SU-DHL-6 (cell line): ENCODE measurements around the gene C6orf15.

ENCODE experiments used
- H2AFZ ChIP-seq: fragments of 200-600 bp; sonication (generic); 2 replicates; pipeline ENCODE4 v1.6.1; 2014; ENCODE audit warnings: low read depth, mild to moderate bottlenecking, moderate library complexity, mixed read lengths, antibody characterized with exemption, low read length; ENCODE audit not compliant: severe bottlenecking
- H3F3A ChIP-seq: fragments of 200-600 bp; shearing (Covaris generic); 2 replicates; pipeline ENCODE4 v1.6.0; 2016; ENCODE audit warnings: antibody characterized with exemption, mild to moderate bottlenecking; ENCODE audit not compliant: insufficient read depth
- H3K27ac ChIP-seq: fragments of 200-600 bp; sonication (generic); 2 replicates; pipeline ENCODE4 v1.5.1; 2016; ENCODE audit warnings: low read depth, mild to moderate bottlenecking, low read length, moderate library complexity, mixed read lengths
- H3K27me3 ChIP-seq: fragments of 200-600 bp; sonication (generic), shearing (Covaris generic); 2 replicates; pipeline ENCODE4 v1.6.0; 2014; ENCODE audit warnings: mild to moderate bottlenecking, low read length
- H3K36me3 ChIP-seq: fragments of 200-600 bp; sonication (generic); 2 replicates; pipeline ENCODE4 v1.6.1; 2014; ENCODE audit warnings: mild to moderate bottlenecking, low read length, mixed read lengths
- H3K4me2 ChIP-seq: fragments of 300-600, 200-600 bp; shearing (Covaris generic), sonication (generic); 2 replicates; pipeline ENCODE4 v1.6.0; 2014; ENCODE audit warnings: low read length, low read depth, mild to moderate bottlenecking; ENCODE audit not compliant: poor library complexity, severe bottlenecking
- H3K4me3 ChIP-seq: fragments of 200-600 bp; sonication (generic); 2 replicates; pipeline ENCODE4 v1.5.1; 2014; ENCODE audit warnings: antibody characterized with exemption, low read length, mild to moderate bottlenecking, mixed read lengths; ENCODE audit not compliant: insufficient read depth, poor library complexity, severe bottlenecking
- H3K79me2 ChIP-seq: fragments of 200-600 bp; sonication (generic); 2 replicates; pipeline ENCODE4 v1.6.1; 2014; ENCODE audit warnings: mild to moderate bottlenecking, low read length, moderate library complexity; ENCODE audit not compliant: insufficient read depth
- H3K9ac ChIP-seq: fragments of 200-600 bp; sonication (generic); 2 replicates; pipeline ENCODE4 v1.7.0; 2014; ENCODE audit warnings: mild to moderate bottlenecking, low read length
- H3K9me2 ChIP-seq: fragments of 200-600 bp; sonication (generic); replicated peaks from 2 replicates; pipeline ENCODE4 v1.6.1; 2014; ENCODE audit warnings: low read length; ENCODE audit not compliant: insufficient read depth
- H3K9me3 ChIP-seq: fragments of 200-600 bp; sonication (generic); 2 replicates; pipeline ENCODE4 v1.6.1; 2014; ENCODE audit warnings: low read length, mixed read lengths; ENCODE audit not compliant: insufficient read depth
- H4K20me1 ChIP-seq: fragments of 200-600 bp; sonication (generic); 2 replicates; pipeline ENCODE4 v1.6.1; 2014; ENCODE audit warnings: low read depth, mild to moderate bottlenecking, antibody characterized with exemption, low read length, moderate library complexity, mixed read lengths
- EZH2phosphoT487 ChIP-seq: fragments of 200-600 bp; sonication (generic), shearing (Covaris generic); conservative IDR thresholded peaks from 2 replicates; pipeline ENCODE4 v1.6.1; 2018; ENCODE audit warnings: mild to moderate bottlenecking, antibody characterized with exemption, low read length, moderate library complexity, mixed read lengths
- TF ChIP-seq, protein P1 (sequence below): fragments of 200-600 bp; sonication (generic); IDR thresholded peaks from one replicate; pipeline ENCODE4 v1.5.1; 2017; ENCODE audit warnings: antibody characterized with exemption, mild to moderate bottlenecking, low read length, moderate library complexity; ENCODE audit not compliant: insufficient read depth, poor library complexity, severe bottlenecking

The C6orf15 gene

DNA sequence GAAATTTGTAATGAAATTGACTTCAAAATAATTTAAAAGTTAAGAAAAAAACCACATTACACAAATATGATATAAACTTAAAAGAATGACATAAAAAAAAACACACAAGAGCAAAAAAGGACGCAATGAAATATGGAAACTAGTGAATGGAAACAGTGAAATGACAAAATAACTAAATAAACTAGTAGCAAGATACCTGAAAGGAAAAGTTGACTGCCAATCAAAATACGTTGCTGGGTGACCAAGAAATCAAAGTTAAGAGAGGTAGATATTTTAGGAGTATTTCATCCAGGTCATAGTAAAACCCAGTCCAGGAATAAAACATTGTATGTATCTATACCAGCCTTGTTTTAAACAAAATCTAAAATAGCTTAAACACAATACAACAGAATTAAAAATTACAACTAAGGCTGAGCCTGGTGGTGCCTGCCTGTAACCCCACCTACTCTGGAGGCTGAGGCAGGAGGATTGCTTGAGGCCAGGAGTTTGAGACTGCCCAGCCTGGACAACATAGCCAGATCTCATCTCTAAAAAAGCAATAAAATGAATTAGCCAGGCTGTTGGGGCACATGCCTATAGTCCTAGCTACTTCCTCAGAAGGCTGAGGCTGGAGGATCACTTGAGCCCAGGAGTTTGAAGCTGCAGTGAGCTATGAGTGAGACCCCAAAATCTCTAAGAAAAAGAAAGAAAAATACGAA is 22.0 kb downstream of the C6orf15 start:
- Histone ChIP-seq H2AFZ (no peak overlapping the region), H3K27me3 (no peaks in the 10 kb centered on the region)

DNA sequence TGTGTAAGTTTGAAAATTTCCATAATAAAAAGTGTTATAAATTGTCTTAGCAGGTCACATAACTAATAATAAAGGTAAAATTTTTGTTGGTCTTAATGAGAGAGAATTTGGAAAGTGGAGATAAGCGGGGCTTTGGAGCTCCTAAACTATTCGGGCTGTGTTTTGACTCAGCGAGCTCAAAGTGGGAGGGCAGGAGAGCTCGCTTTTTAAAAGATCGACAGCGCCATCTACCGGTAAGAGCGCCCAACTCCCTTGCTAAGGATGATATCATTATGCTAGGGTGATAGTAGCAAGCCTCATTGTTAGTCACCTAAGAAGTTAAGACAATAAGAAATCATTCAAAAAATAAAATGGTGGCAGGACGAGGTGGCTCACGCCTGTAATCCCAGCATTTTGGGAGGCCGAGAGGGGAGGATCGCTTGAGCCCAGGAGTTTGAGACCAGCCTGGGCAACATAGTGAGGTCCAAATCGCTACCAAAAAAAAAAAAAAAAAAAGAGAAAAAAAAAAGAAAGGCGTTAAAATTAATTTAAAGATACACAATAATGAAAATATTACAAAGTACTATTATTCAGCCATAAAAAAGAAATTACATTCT is 24.8 kb downstream of the C6orf15 start:
- Histone ChIP-seq H3K4me2 (no peak overlapping the region), H3K9me3 (no peaks in the 10 kb centered on the region), H3K36me3 (no peaks in the 10 kb centered on the region), H3K27ac (no peak overlapping the region), H3F3A (no peaks in the 10 kb centered on the region), H3K9ac (no peak overlapping the region), H2AFZ (no peak overlapping the region), H3K4me3 (no peak overlapping the region), H3K27me3 (no peaks in the 10 kb centered on the region), H3K79me2 (no peaks in the 10 kb centered on the region), H3K9me2 (no peaks in the 10 kb centered on the region), H4K20me1 (no peaks in the 10 kb centered on the region)
- TF ChIP-seq, protein P1, sequence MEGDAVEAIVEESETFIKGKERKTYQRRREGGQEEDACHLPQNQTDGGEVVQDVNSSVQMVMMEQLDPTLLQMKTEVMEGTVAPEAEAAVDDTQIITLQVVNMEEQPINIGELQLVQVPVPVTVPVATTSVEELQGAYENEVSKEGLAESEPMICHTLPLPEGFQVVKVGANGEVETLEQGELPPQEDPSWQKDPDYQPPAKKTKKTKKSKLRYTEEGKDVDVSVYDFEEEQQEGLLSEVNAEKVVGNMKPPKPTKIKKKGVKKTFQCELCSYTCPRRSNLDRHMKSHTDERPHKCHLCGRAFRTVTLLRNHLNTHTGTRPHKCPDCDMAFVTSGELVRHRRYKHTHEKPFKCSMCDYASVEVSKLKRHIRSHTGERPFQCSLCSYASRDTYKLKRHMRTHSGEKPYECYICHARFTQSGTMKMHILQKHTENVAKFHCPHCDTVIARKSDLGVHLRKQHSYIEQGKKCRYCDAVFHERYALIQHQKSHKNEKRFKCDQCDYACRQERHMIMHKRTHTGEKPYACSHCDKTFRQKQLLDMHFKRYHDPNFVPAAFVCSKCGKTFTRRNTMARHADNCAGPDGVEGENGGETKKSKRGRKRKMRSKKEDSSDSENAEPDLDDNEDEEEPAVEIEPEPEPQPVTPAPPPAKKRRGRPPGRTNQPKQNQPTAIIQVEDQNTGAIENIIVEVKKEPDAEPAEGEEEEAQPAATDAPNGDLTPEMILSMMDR: peak; percentile 95
- TF ChIP-seq EZH2phosphoT487: no peak

More for the DNA sequence above, 22.0 kb downstream of the C6orf15 start:
- Histone ChIP-seq H3K36me3 (no peaks in the 10 kb centered on the region), H3K4me2 (no peak overlapping the region), H3K27ac (no peak overlapping the region), H3K9ac (no peak overlapping the region), H3K4me3 (no peak overlapping the region), H3K9me2 (no peaks in the 10 kb centered on the region), H4K20me1 (0 out of 2 replicates have a peak, but pooled peaks cover 3% of the 10 kb centered on the region), H3K79me2 (no peaks in the 10 kb centered on the region), H3F3A (no peaks in the 10 kb centered on the region), H3K9me3 (no peaks in the 10 kb centered on the region)
- TF ChIP-seq, protein P1: no peak
- TF ChIP-seq EZH2phosphoT487: no peak

GRCh38 chr6:31086788-31087440 is 25.5 kb downstream of the C6orf15 start:
- Histone ChIP-seq H3K9me3 (no peaks in the 10 kb centered on the region), H3K4me2 (no peak overlapping the region), H3K79me2 (no peaks in the 10 kb centered on the region), H2AFZ (no peak overlapping the region), H4K20me1 (no peaks in the 10 kb centered on the region), H3K9ac (no peak overlapping the region), H3K4me3 (no peak overlapping the region), H3F3A (no peaks in the 10 kb centered on the region), H3K27ac (no peak overlapping the region), H3K27me3 (no peaks in the 10 kb centered on the region), H3K9me2 (no peaks in the 10 kb centered on the region), H3K36me3 (no peaks in the 10 kb centered on the region)
- TF ChIP-seq, protein P1: no peak
- no peak for TF ChIP-seq EZH2phosphoT487
